HFF-Myc (cell line): ENCODE measurements around the gene AGA.

ENCODE experiments used
- DNase-seq: peaks from one replicate; pipeline ENCODE4 v3.0.0-alpha.2; 2011; ENCODE audit warnings: low read depth; ENCODE audit errors: extremely low read depth
- H3K4me3 ChIP-seq: replicated peaks from 2 replicates; pipeline ENCODE4 v1.5.1; 2011; ENCODE audit warnings: low read depth, mild to moderate bottlenecking, control low read depth, low read length
- TF ChIP-seq, protein P1 (sequence below): IDR thresholded peaks from 2 replicates; pipeline ENCODE4 v1.5.1; 2012; ENCODE audit warnings: mild to moderate bottlenecking, low read depth, low read length, control low read depth; ENCODE audit errors: missing control alignments

The AGA gene

DNA sequence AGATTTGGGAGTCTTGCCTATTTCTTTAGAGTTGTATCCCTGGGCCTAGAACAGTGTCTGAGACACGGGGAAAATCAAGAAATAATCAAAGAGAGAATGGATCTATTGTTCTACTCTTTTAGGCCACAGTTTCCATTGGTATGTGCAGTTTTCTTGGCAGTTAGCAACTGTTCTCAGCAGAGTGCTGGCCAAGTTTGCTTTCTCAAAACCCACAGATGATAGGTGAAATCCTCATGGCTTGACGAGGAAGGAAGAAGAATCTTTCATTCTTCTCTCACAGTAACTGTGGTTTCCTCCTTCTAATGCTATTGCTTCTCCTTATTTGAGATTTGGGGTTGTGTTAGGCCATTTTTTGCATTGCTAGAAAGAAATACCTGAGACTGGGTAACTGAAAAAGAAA is 42.2 kb downstream of the AGA start:
- no peak overlapping the region for H3K4me3 ChIP-seq
- no peak for DNase-seq
- TF ChIP-seq, protein P1, sequence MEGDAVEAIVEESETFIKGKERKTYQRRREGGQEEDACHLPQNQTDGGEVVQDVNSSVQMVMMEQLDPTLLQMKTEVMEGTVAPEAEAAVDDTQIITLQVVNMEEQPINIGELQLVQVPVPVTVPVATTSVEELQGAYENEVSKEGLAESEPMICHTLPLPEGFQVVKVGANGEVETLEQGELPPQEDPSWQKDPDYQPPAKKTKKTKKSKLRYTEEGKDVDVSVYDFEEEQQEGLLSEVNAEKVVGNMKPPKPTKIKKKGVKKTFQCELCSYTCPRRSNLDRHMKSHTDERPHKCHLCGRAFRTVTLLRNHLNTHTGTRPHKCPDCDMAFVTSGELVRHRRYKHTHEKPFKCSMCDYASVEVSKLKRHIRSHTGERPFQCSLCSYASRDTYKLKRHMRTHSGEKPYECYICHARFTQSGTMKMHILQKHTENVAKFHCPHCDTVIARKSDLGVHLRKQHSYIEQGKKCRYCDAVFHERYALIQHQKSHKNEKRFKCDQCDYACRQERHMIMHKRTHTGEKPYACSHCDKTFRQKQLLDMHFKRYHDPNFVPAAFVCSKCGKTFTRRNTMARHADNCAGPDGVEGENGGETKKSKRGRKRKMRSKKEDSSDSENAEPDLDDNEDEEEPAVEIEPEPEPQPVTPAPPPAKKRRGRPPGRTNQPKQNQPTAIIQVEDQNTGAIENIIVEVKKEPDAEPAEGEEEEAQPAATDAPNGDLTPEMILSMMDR: no peak

DNA sequence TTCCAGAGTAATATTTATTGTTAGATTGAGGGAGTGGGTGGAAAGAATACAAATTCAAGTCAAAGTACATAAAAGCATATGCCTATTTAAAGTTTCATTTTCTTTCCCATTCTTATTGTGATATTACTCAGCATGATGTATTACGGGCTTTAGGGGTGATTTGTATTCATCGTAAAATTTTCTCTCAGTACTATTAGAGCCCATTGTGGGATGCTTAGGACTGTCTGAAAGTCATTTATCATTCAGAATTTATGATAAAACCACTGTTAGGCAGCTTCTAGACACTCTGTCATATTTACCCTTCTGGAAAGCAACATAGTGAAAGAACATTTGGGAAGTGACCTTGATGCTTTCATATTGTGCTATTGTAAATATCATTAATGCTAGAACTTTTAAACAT is 45.9 kb downstream of the AGA start:
- no peak overlapping the region for H3K4me3 ChIP-seq
- no peak for DNase-seq
- TF ChIP-seq, protein P1: no peak

DNA sequence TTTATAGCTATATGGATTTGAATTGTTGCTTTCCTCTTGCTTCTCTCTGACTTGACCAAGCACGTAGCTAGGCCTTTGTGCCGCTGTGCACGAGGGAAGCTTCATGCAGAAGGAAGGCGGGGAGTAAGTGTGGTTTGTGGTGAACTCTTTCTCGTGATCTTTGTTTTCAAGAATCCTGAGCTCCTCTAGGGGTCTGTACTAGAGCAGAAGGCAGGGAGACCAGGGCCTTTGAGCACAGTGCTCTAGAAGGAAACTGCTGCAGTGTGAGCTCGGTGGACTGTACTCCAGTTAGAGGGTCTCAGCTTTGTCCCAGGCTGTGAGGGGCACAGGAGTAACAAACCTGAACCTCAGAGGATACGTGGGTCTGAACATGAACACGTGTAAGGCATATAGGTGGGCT is 49.0 kb downstream of the AGA start:
- no peak overlapping the region for H3K4me3 ChIP-seq
- TF ChIP-seq, protein P1: no peak
- no peak for DNase-seq

DNA sequence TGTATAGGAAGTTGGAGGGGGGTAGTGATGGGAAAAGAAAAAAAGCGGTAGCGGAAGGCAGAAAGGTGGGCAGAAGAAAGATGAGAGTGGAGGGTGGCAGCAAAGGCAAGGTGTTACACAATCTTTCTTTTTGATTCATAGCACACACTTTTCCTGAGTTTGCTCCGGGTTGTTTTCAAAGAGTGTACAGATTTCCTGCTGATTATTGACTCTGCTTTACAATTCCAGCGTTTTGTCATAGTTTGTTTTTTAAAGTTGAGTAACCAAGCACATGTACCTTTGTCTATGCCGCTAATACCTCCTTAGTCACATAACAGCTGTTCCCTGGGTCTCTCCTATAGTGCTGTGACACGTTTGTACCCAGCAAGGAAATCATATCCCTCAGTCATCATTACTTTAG is 50.3 kb downstream of the AGA start:
- TF ChIP-seq, protein P1: no peak
- H3K4me3 ChIP-seq: no peak overlapping the region
- no peak for DNase-seq

DNA sequence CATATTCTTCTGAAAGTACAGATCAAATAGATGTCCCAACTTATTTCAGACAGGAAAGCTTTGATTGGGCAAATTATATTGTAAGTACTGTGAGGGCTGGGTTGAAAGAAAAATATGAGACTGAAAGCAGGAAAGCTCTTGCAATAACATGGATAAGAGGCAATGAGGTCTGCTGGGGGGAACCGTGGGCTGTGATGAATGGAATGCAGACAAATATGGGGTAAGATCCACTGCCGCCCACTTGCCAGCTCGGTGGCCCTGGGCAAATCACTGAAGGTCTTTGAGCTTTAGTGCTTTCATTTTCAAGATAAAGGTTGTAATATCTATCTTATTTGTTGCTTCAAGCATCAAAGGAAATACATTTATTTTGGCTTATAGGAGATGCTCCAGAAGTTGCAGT is 51.0 kb downstream of the AGA start:
- H3K4me3 ChIP-seq: no peak overlapping the region
- TF ChIP-seq, protein P1: no peak
- DNase-seq: no peak

DNA sequence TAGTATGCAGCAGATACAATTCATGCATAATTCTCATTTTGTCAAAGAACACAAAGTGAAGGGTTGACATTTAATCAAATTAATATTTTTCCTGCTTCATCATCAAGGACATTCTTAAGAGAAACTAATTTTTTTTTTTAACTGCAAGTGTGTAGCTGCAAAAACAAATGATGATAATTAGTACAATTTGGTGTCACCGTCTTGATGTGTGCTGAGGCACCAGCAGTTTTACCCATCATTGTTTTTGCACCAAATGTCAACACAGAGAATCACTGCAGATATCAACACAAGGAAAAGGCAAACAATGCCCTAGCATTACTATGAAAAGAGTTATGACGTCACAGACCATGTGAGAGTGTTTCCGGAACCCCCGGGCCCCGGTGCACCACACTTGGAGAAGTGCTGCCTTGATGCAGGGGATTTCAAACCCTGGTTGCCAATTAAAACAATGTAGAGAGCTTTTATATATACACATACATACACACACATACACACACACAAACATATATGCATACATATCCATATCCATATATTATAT is 55.9 kb downstream of the AGA start:
- TF ChIP-seq, protein P1: no peak
- H3K4me3 ChIP-seq: no peak overlapping the region
- DNase-seq: no peak
